GM23248 (cell line): Measurements from ENCODE around the gene PARS2. TPM values are rescaled to one million over a fixed set of nuclear protein-coding genes. Genes with fewer than 3 reads are reported as not detected.

Experiments
- DNase-seq: peaks from one replicate; pipeline ENCODE4 v3.0.0-alpha.2; 2015
- H2AFZ ChIP-seq: fragments of 200-600 bp; sonication (generic); 2 replicates; pipeline ENCODE4 v1.6.1; 2016; ENCODE audit warnings: antibody characterized with exemption
- H3F3A ChIP-seq: fragments of 200-600 bp; sonication (generic); 2 replicates; pipeline ENCODE4 v1.6.1; 2016; ENCODE audit warnings: mild to moderate bottlenecking, antibody characterized with exemption, mixed run types; ENCODE audit not compliant: insufficient read depth
- H3K27ac ChIP-seq: fragments of 200-600 bp; sonication (generic); 2 replicates; pipeline ENCODE4 v1.5.1; 2016; ENCODE audit warnings: mild to moderate bottlenecking
- H3K27me3 ChIP-seq: fragments of 200-600 bp; sonication (generic); replicated peaks from 2 replicates; pipeline ENCODE4 v1.6.1; 2016; ENCODE audit warnings: mild to moderate bottlenecking; ENCODE audit not compliant: insufficient read depth
- H3K36me3 ChIP-seq: fragments of 200-600 bp; sonication (generic); 2 replicates; pipeline ENCODE4 v1.6.1; 2016; ENCODE audit warnings: low read depth, mild to moderate bottlenecking
- H3K4me1 ChIP-seq: fragments of 200-600 bp; sonication (generic); 2 replicates; pipeline ENCODE4 v1.6.1; 2016; ENCODE audit warnings: mild to moderate bottlenecking; ENCODE audit not compliant: insufficient read depth
- H3K4me2 ChIP-seq: fragments of 200-600 bp; sonication (generic); one replicate; pipeline ENCODE4 v1.6.1; 2016; ENCODE audit warnings: mild to moderate bottlenecking; ENCODE audit not compliant: unreplicated experiment
- H3K4me3 ChIP-seq: fragments of 200-600 bp; sonication (generic); 2 replicates; pipeline ENCODE4 v1.5.1; 2016; ENCODE audit warnings: mild to moderate bottlenecking
- H3K79me2 ChIP-seq: fragments of 200-600 bp; sonication (generic); 2 replicates; pipeline ENCODE4 v1.6.1; 2016; ENCODE audit warnings: mild to moderate bottlenecking; ENCODE audit not compliant: insufficient read depth
- H3K9ac ChIP-seq: fragments of 200-600 bp; sonication (generic); 2 replicates; pipeline ENCODE4 v1.6.1; 2016; ENCODE audit warnings: mild to moderate bottlenecking
- H3K9me2 ChIP-seq: fragments of 200-600 bp; sonication (generic); 2 replicates; pipeline ENCODE4 v1.6.1; 2016; ENCODE audit warnings: mixed run types, mild to moderate bottlenecking, moderate library complexity; ENCODE audit not compliant: insufficient read depth
- H3K9me3 ChIP-seq: fragments of 200-600 bp; sonication (generic); one replicate; pipeline ENCODE4 v1.6.1; 2017; ENCODE audit warnings: low read depth
- H4K20me1 ChIP-seq: fragments of 200-600 bp; sonication (generic); 2 replicates; pipeline ENCODE4 v1.6.0; 2016; ENCODE audit not compliant: insufficient read depth
- EZH2 ChIP-seq: fragments of 200-600 bp; sonication (generic); IDR thresholded peaks from 2 replicates; pipeline ENCODE4 v1.6.1; 2018; ENCODE audit warnings: antibody characterized with exemption, mild to moderate bottlenecking; ENCODE audit not compliant: insufficient read depth, poor library complexity, severe bottlenecking
- EZH2phosphoT487 ChIP-seq: fragments of 200-600 bp; sonication (generic); IDR thresholded peaks from 2 replicates; pipeline ENCODE4 v1.6.1; 2018; ENCODE audit warnings: antibody characterized with exemption, moderate library complexity, mild to moderate bottlenecking, low read depth; ENCODE audit not compliant: insufficient read depth
- WGBS, 2 experiments: methylation state at CpG; one replicate each; pipeline ENCODE4 v1.1.6; 2015 to 2017; ENCODE audit warnings: low lambda C conversion rate in 2 of 2, low coverage in 1 of 2; ENCODE audit errors: missing lambda C conversion rate in 2 of 2; 5-methylcytosine and 5-hydroxymethylcytosine counted together
- in situ Hi-C: fragments of 300-500 bp; cut with MboI; formaldehyde crosslinking; loops from 2 replicates; pipeline ENCODE4 v1.15.0; 2020
- polyA plus RNA-seq: library from polyadenylated mRNA; unstranded; fragments of >200 nt; fragmentation: Nextera tagmentation; extraction: Ambion mirVana; gene quantifications from 2 replicates; pipeline ENCODE4 v1.2.1, GENCODE V29; 2016
- total RNA-seq: library from RNA; depleted of rRNA; stranded (reverse); fragments of >200 nt; shearing (Covaris generic); gene quantifications from 2 replicates; pipeline ENCODE4 v1.2.3, GENCODE V29; 2014

PARS2 gene
- total and polyA plus RNA-seq, 2 experiments from 2014 or later, result 4.1 to 5.0 TPM

DNA sequence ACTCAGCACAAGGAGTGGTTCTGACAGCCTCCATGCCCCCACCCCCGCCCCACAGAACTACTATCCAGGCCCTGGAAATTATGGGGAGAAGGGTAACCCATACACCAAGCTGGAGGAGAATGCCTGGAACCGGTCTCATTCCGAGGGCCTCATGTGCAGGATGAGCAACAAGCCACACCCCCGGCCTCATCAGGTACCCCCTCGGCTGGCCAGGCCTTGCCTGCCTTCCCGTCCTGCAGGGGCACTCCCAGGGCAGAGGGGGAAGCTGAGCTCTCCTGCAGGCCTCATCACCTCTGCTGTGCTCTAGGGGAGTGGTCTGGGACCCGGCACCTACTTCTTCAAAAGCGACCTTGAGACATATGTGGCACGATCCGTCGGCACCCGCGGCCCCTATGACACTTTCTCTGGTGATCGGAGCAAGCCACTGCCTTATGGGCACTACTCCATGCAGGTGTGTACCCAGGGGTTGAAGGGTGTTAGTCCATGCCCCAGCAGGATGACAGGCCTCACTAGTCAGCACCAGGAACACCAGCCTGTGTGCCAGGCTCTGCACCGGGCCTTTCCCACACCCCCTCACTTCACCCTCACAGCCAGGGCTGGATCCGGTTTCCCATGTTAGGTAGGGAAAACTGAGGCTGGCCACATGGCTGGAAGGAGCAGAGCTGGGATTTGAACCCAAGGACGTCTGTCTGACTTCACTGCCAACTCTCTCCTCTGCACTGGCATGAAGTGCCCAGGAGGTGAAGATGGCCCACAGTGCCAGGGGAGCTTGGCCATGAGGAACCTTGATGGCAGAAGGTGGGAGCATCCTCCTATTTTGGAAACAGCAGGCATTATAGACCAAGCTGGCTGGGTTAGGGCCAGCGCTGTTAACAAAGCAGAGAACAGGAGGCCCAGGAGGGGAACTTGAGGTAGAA, 47.7 kb upstream of the PARS2 start:
- TF ChIP-seq EZH2phosphoT487 (no peak), EZH2 (no peak)
- Histone ChIP-seq H3K27me3 (no peaks in the 10 kb centered on the region), H3K79me2 (no peaks in the 10 kb centered on the region), H4K20me1 (no peaks in the 10 kb centered on the region), H3F3A (no peaks in the 10 kb centered on the region), H3K4me3 (no peak overlapping the region), H3K4me2 (no peak overlapping the region), H2AFZ (no peak overlapping the region), H3K9ac (no peak overlapping the region), H3K9me2 (no peaks in the 10 kb centered on the region), H3K27ac (no peak overlapping the region), H3K9me3 (no peaks in the 10 kb centered on the region), H3K4me1 (no peaks in the 10 kb centered on the region), H3K36me3 (no peaks in the 10 kb centered on the region)
- in situ Hi-C loops, result loop anchor here (25.0 kb wide), 1 partner anchor 700 kb away; no protein-coding TSS in a partner anchor
- DNase-seq, result no peak
- WGBS, 2 experiments, result 49 to 53% methylated on average over 18 of the region's 18 CpGs

DNA sequence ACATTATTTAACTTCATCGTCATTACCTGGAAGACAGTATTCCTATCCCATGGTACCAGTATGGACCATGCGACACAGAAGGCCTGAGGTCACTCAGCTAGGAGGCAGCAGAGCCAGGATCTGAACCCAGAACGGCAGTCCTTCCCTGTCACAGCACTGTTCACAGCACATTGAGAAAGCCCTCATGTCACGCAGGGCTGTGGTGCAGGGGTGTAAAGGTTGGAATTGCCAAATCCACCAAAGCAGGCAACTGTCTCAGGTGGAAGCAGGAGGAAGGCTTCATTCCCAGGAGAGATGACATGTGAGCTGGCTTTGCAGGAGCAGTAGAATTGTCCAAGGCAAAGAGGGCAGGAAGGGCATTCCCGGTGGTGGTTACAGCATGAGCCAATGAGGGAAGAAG, 46.7 kb upstream of the PARS2 start:
- Histone ChIP-seq H3K4me3 (no peak overlapping the region), H3K27me3 (no peaks in the 10 kb centered on the region), H3K4me2 (no peak overlapping the region), H3K9ac (no peak overlapping the region), H2AFZ (no peak overlapping the region), H3K36me3 (no peaks in the 10 kb centered on the region), H3F3A (no peaks in the 10 kb centered on the region), H3K27ac (no peak overlapping the region), H3K9me2 (no peaks in the 10 kb centered on the region), H3K9me3 (no peaks in the 10 kb centered on the region), H4K20me1 (no peaks in the 10 kb centered on the region), H3K4me1 (no peaks in the 10 kb centered on the region), H3K79me2 (no peaks in the 10 kb centered on the region)
- WGBS, 2 experiments, result 68 to 69% methylated on average over 5 of the region's 5 CpGs
- in situ Hi-C loops, result loop anchor here (25.0 kb wide), 1 partner anchor 699 kb away; no protein-coding TSS in a partner anchor
- TF ChIP-seq EZH2 (no peak), EZH2phosphoT487 (no peak)
- DNase-seq, result no peak

DNA sequence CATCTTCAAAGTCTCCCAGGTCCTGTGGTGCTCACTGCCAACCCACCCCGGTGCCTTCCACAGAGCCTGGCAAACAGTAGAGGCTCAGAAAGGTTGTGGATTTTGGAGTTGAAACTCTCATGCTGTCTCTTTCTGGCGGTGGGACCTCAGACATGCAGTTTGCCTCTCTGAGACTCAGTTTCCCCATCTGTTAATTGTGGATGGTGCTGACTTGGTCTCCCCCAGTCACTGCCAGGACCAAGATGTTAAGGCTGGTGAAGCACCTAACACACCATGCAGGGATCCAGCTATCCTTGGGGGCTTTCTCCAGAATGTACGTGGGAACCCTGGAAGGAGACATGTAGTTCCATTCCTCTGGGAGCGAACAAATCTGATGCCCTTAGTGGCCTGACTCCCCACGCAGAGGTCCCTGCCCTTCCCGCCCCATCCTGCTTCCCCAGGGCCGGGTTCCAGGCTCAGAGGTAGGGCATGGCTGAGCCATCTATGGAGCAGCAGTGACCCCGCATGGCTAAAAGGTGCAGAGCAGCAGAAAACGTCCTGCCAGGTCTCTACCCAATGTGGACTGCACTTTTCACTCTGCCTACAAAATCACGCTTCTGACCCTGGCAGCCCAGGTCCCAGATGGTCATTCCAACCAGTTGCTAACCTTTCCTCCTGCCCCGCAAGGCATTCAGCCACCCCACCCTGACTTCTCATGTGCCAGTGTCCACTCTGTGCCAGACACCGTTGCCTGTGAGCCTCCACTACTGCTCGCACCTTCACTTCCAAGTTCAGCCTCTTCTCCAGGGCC, 46.0 kb upstream of the PARS2 start:
- Histone ChIP-seq H4K20me1 (no peaks in the 10 kb centered on the region), H3K4me2 (no peak overlapping the region), H3K4me1 (no peaks in the 10 kb centered on the region), H3K79me2 (no peaks in the 10 kb centered on the region), H3K9ac (no peak overlapping the region), H3F3A (no peaks in the 10 kb centered on the region), H3K36me3 (no peaks in the 10 kb centered on the region), H3K4me3 (no peak overlapping the region), H3K9me3 (no peaks in the 10 kb centered on the region), H2AFZ (no peak overlapping the region), H3K27me3 (no peaks in the 10 kb centered on the region), H3K27ac (no peak overlapping the region), H3K9me2 (no peaks in the 10 kb centered on the region)
- TF ChIP-seq EZH2phosphoT487 (no peak), EZH2 (no peak)
- peak; percentile 79 for DNase-seq
- in situ Hi-C loops, result loop anchor here (25.0 kb wide), 1 partner anchor 698 kb away; no protein-coding TSS in a partner anchor
- 24 to 26% methylated on average over 13 of the region's 13 CpGs for WGBS, 2 experiments

DNA sequence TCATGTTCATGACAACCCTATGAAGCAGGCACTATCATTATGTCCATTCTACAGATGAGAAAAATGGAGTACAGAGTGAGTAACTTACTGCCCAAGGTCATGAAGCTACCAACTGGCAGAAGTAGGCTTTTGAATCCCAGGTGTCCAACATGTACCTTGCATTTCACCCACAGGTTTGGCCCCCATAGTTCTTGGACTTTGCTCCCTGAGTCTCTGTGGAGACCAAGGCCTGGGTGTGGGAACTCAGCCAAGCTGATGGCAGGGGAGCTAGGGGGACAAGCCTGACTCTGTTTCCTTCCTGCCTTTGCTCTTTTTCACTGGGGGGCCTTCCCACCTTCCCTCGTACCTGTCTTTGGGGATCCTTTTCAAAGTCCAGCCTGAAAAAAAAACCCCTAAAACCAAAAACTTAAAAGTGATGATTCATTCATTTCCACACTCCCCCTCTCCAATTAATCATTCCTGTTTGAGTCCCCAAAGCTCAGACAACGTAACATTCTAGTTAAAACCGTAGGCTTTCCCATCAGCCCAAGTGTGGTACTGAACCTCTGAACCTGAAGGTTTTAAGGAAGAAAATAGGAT, 45.3 kb upstream of the PARS2 start:
- in situ Hi-C loops, result loop anchor here (25.0 kb wide), 1 partner anchor 697 kb away; no protein-coding TSS in a partner anchor
- Histone ChIP-seq H3F3A (peaks cover 5% of the 10 kb centered on the region), H3K9me2 (no peaks in the 10 kb centered on the region), H3K9ac (no peak overlapping the region), H2AFZ (no peak overlapping the region), H3K27ac (no peak overlapping the region), H3K4me1 (peaks cover under 1% of the 10 kb centered on the region; the same call in 1 of the 2 replicates), H3K36me3 (no peaks in the 10 kb centered on the region), H3K79me2 (no peaks in the 10 kb centered on the region), H3K4me3 (no peak overlapping the region), H4K20me1 (no peaks in the 10 kb centered on the region), H3K27me3 (no peaks in the 10 kb centered on the region), H3K9me3 (no peaks in the 10 kb centered on the region), H3K4me2 (no peak overlapping the region)
- no peak for TF ChIP-seq EZH2phosphoT487
- TF ChIP-seq EZH2, result no peak
- DNase-seq, result peak; percentile 21
- WGBS, 2 experiments, result 41 to 47% methylated on average over 3 of the region's 3 CpGs
